Activated T-cell treated with anti-CD3 and anti-CD28 coated beads for 4 hours (primary cell): ENCODE results near the gene QRICH1.

Experiments used
- DNase-seq: peaks from one replicate; pipeline ENCODE4 v3.0.0-alpha.2; 2020

QRICH1 gene

DNA sequence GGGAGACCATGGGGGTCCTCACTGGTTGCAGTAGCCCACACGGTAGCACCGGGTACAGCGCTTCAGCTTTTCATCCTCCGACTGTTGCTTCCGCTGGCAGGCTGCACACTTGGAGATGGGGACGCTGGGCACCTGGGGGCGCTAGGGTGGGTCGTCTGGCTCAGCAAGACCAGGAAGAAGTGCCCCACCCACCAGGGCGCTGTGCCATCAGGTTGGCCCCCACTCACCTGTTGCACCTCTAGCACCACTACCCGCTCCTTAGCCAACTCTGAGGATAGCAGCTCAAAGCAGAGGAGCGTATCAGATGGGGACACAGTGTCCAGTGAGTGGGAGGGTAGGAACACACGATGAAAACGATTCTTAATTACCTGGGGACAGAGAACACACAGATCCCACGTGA, 18.4 kb upstream of the QRICH1 start:
- no peak for DNase-seq

GRCh38 chr3:49111347-49111746, 17.5 kb upstream of the QRICH1 start:
- DNase-seq = no peak

GRCh38 chr3:49110780-49111179, 16.9 kb upstream of the QRICH1 start:
- DNase-seq = no peak

GRCh38 chr3:49108346-49108745, 14.5 kb upstream of the QRICH1 start:
- DNase-seq = no peak

DNA sequence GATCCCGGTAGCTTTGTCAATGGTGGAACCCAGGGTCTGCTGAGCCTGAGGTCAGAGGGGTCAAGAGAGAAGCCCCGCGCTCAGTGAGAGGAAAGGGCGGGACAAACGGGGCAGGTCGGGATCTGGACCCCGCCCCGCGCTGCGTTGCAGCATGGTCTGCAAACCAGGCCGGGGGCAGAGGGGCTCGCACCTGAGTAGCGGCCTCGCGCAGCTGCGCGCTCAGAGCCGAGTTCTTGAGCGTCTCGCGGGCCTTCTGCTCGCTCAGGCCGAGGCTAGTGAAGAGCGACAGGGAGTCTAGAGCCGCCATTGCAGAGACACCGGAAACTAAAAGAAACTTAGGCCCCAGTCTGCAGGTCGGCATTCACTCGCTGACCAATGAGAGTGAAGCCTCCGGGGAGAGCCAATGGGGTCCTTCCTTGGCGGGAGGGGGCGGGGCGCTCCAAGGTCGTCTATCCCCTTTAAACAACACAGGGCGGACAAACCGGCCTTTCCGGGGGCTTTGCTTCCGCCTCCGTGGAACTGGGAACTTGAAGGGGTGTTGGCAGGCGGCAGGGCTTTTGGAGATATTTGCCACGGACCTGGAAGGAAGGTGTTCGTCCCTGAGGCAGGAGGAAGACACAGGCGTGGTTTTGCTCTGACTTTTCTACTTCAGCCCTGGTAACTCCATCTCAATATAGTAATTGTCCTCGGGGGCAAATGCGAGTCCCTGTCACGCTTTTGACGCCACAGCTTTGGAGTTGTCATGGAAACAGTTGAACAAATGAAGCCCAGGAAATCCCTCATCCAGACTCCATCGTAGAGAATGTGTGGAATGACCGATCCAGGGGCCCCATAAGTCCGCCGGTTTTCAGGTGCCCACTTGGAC, 10.8 kb upstream of the QRICH1 start, which contains the start of gene QARS1:
QARS1 (minus strand) TSS at position 331 of the 865 bp plus-strand sequence; CDS start at position 307, 24 bp downstream.
- peak; percentile 78 for DNase-seq

GRCh38 chr3:49104052-49104426, 10.2 kb upstream of the QRICH1 start:
- DNase-seq = no peak

DNA sequence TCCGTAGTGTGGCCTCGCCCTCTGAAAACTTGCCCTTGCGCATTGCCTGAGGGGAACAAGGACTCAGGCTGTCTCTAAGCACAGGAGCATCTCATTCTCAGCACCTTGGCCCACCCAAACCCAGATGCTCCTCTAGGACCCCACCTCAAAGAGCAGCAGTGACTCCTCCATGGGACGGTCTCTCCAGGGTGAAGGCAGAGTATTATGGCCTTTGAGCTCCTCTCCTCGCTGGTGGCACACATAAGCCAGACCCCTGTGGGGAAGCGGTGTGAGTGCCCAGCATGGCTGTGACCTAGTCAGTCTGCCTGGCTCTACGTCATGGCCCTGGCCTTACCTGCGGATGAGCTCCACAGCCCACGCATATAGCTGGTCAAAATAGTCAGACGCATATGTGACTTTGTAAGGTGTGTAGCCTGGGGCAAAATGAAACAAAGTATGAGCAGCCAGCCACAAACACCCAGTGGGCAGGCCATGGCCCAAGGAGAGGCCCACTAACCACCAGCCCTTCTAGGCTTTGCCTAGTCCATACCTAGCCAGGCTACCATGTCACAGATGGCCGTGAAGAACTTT, 6.3 kb upstream of the QRICH1 start:
- DNase-seq = no peak

GRCh38 chr3:49098910-49099630, 5.2 kb upstream of the QRICH1 start:
- no peak for DNase-seq

- no peak for DNase-seq
Measured at GRCh38 chr3:49098429-49098828, 4.6 kb upstream of the QRICH1 start.

DNA sequence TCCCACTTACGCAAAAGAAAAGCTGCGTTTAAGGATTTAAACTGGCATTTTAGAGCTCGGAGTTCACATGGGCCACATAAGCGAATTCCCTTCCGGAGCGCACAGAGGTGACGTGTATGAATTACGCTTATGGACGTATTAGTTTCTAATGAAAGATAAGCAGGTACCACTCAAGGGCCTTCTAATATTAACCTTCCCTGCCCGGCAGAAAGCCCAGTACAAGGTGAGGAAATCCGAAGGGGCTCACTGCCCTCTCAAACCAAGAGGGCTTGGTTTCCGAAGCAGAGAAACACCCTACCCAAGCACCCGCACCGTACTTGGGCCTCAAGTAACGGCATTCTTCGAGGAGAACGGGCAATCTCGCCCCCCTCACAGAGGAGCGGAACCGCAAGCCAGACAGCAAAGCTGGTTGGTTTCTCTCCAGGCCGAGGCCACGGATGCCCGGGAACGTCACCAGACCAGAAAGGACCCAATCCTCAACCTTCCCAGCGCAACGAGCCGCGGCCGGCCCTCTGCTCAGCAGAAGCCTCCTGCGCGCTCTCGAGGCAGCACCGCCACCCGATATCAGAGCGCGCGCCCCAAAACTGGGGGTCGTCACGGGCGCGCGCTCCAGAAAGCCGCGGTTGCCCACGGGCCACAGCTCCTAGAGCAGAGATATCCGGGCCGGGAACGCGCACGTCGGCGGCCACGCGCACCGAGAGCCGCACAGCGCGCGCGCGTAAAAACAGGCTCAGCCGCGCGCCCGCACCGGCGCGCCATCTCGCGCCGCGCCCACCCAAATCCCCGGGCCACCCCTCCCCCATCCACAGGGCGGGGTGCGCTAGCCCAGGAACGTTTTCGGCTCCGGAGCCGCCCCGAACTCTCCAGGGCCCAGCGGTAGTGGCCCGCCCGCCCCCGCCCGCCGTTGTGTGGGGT, 676 bp downstream of the QRICH1 start:
- peak; percentile 69 for DNase-seq

DNA sequence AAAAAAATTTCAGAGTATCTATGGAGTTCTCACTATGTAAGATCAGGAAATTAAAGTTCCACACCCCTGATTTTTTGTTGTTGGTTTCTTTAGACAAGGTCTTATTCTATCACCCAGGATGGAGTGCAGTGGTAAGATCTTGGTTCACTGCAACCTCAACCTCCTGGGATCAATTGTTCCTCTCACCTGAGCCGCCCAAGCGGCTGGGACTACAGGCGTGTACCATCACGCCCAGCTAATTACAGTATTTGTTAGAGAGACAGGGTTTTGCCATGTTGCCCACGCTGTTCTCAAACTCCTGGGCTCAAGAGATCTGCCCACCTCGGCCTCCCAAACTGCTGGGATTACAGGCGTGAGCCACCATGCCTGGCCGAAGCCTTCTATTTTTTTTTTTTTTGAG, 12.4 kb downstream of the QRICH1 start:
- no peak for DNase-seq

GRCh38 chr3:49079270-49079669, 14.6 kb downstream of the QRICH1 start:
- DNase-seq = no peak

GRCh38 chr3:49076646-49077045, 17.2 kb downstream of the QRICH1 start:
- no peak for DNase-seq

DNA sequence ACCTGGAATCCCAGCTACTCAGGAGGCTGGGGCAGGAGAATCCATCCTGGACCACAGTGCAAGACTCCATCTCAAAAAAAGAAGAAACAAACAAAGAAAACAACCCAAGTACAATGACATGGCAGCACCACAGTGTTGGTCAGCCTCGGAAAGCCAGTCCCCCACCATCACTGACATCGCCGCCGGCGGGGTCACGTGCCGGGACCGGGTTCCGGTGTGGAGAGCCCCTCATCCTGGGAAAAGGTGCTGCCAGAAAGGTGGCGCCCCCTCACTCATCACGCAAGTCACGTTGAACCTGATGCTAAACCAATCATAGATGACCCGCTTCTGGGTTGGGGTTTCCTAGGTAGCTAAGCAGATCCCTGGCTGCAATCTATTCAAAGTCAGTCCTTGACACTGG, 17.8 kb downstream of the QRICH1 start:
- DNase-seq = no peak

DNA sequence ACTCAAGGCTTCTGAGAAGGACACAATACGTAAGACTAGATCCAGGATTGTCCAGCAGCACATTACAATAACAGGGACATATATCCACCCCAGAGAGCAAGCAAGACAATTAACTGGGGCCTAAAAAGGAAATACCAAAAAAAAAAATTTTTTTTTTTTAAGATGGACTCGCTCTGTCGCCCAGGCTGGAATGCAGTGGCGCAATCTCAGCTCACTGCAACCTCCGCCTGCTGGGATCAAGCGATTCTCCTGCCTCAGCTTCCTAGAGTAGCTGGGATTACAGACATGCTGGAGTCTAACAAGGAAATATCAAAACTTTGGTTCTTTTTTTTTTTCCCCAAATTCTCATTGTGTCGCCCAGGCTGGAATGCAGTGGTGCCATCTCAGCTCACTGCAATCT, 35.9 kb downstream of the QRICH1 start:
- DNase-seq = no peak

- DNase-seq = no peak
Measured at GRCh38 chr3:49057268-49057667, 36.6 kb downstream of the QRICH1 start.

GRCh38 chr3:49054344-49054862, 39.5 kb downstream of the QRICH1 start:
- no peak for DNase-seq

DNA sequence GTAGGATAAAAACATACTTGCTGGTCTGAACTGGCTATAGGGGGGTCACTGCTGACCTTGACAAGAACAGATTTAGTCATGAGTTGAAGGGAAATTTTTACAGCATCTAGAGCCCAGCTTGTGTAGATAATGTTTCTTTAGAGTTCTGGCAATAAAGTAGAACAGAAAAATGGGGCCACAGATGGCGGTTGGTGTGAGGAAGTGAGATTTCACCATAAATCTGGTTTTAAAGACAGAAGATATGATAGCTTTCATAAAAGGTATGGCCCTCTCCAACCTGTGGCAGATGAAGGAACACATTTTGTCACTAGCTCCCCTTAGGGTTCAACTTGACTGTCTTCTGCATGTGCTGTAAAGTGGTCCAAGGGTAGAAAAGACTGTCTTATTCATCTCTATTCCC, 40.3 kb downstream of the QRICH1 start:
- DNase-seq = no peak

- DNase-seq = no peak
Measured at GRCh38 chr3:49035281-49035680, 58.6 kb downstream of the QRICH1 start.

GRCh38 chr3:49034650-49035049, 59.2 kb downstream of the QRICH1 start:
- DNase-seq = no peak

GRCh38 chr3:49032646-49033304, 61.1 kb downstream of the QRICH1 start:
- DNase-seq = no peak

GRCh38 chr3:49030321-49030720, 63.5 kb downstream of the QRICH1 start:
- no peak for DNase-seq
